OCI-LY7 (cell line): ENCODE results near the gene LDHD. TPM values are rescaled to one million over a fixed set of nuclear protein-coding genes. Genes with fewer than 3 reads are reported as not detected.
"Not testable (repeated sequence)": the region's sequence is repeated elsewhere in the genome, so short reads cannot be mapped to it uniquely, and the experiment has no call there.

Experiments used
- BruUV-seq: library from RNA; stranded (reverse); fragments of 400-500 nt; replicated peaks from 2 replicates; lab custom pipeline; 2021; lab: Mats Ljungman, UMichigan
- CTCF ChIA-PET: fragments of 300-600 bp; sonication (Branson Sonifier 250); formaldehyde crosslinking; loops from one replicate; lab custom pipeline; 2022; ENCODE audit warnings: antibody characterized with exemption; ENCODE audit not compliant: unreplicated experiment; lab: Charles Lee
- POLR2A ChIA-PET: fragments of 300-600 bp; sonication (Branson Sonifier 250); formaldehyde crosslinking; loops from one replicate; lab custom pipeline; 2022; ENCODE audit warnings: antibody characterized with exemption; lab: Charles Lee
- DNase-seq: peaks from one replicate; pipeline ENCODE4 v3.0.0-alpha.2; 2015; ENCODE audit warnings: low spot score
- H2AFZ ChIP-seq: fragments of 200-600 bp; sonication (generic), shearing (Covaris generic); 2 replicates; pipeline ENCODE4 v1.6.1; 2014; ENCODE audit warnings: mild to moderate bottlenecking, antibody characterized with exemption, low read length, moderate library complexity
- H3K27ac ChIP-seq: fragments of 200-600 bp; sonication (generic); 2 replicates; pipeline ENCODE4 v1.5.1; 2014; ENCODE audit warnings: mixed run types, low read depth, mild to moderate bottlenecking, moderate library complexity, low read length, inconsistent platforms; ENCODE audit not compliant: poor library complexity, severe bottlenecking
- H3K36me3 ChIP-seq: fragments of 200-600 bp; sonication (generic); 2 replicates; pipeline ENCODE4 v1.6.1; 2014; ENCODE audit warnings: mild to moderate bottlenecking, antibody characterized with exemption, low read length, moderate library complexity, mixed read lengths; ENCODE audit not compliant: insufficient read depth
- H3K4me1 ChIP-seq: fragments of 200-600 bp; sonication (generic); 2 replicates; pipeline ENCODE4 v1.5.1; 2014; ENCODE audit warnings: mild to moderate bottlenecking, low read length; ENCODE audit not compliant: insufficient read depth, poor library complexity, severe bottlenecking
- H3K4me2 ChIP-seq: fragments of 200-600 bp; sonication (generic); 2 replicates; pipeline ENCODE4 v1.6.1; 2014; ENCODE audit warnings: mild to moderate bottlenecking, low read length
- H3K4me3 ChIP-seq: fragments of 200-600 bp; sonication (generic); 2 replicates; pipeline ENCODE4 v1.5.1; 2014; ENCODE audit warnings: mild to moderate bottlenecking, low read depth, low read length; ENCODE audit not compliant: poor library complexity, severe bottlenecking
- H3K79me2 ChIP-seq: fragments of 200-600 bp; sonication (generic); 2 replicates; pipeline ENCODE4 v1.6.1; 2016; ENCODE audit warnings: low read depth, mild to moderate bottlenecking, low read length, moderate library complexity, mixed read lengths; ENCODE audit not compliant: insufficient read depth
- H3K9me2 ChIP-seq: fragments of 200-600 bp; sonication (generic); 2 replicates; pipeline ENCODE4 v1.6.1; 2016; ENCODE audit warnings: mild to moderate bottlenecking, low read length, mixed read lengths; ENCODE audit not compliant: insufficient read depth
- H3K9me3 ChIP-seq: fragments of 200-600 bp; sonication (generic); 2 replicates; pipeline ENCODE4 v1.6.1; 2014; ENCODE audit warnings: mild to moderate bottlenecking, mixed run types, low read length, mixed read lengths
- H4K20me1 ChIP-seq: fragments of 200-600 bp; sonication (generic); 2 replicates; pipeline ENCODE4 v1.6.1; 2014; ENCODE audit warnings: mild to moderate bottlenecking, antibody characterized with exemption, low read length, moderate library complexity, mixed read lengths; ENCODE audit not compliant: insufficient read depth
- EZH2phosphoT487 ChIP-seq: fragments of 200-600 bp; sonication (generic); IDR thresholded peaks from 2 replicates; pipeline ENCODE4 v1.6.1; 2018; ENCODE audit warnings: low read depth, borderline replicate concordance, mild to moderate bottlenecking, mixed run types, antibody characterized with exemption, low read length, moderate library complexity, mixed read lengths
- intact Hi-C: fragments of 100-400 bp; cut with micrococcal nuclease; formaldehyde crosslinking; loops from one replicate; pipeline ENCODE4 v1.10.0; 2022; ENCODE audit not compliant: unreplicated experiment
- total RNA-seq, 2 experiments: library from RNA; depleted of rRNA in 1 of 2; stranded (reverse); fragments of >200 nt in 1 of 2; shearing (Covaris generic) in 1 of 2; gene quantifications; 2 replicates each; pipeline ENCODE4 v1.2.3, GENCODE V29; 2014 to 2022
- TF ChIP-seq, protein P1 (sequence below): fragments of 200-600 bp; sonication (generic); conservative IDR thresholded peaks from 2 replicates; pipeline ENCODE4 v1.5.1; 2014; ENCODE audit warnings: mild to moderate bottlenecking, antibody characterized with exemption, low read length, moderate library complexity, mixed read lengths

LDHD gene
- total RNA-seq, 2 experiments from 2014 or later, result 0.09 to 0.48 TPM

DNA sequence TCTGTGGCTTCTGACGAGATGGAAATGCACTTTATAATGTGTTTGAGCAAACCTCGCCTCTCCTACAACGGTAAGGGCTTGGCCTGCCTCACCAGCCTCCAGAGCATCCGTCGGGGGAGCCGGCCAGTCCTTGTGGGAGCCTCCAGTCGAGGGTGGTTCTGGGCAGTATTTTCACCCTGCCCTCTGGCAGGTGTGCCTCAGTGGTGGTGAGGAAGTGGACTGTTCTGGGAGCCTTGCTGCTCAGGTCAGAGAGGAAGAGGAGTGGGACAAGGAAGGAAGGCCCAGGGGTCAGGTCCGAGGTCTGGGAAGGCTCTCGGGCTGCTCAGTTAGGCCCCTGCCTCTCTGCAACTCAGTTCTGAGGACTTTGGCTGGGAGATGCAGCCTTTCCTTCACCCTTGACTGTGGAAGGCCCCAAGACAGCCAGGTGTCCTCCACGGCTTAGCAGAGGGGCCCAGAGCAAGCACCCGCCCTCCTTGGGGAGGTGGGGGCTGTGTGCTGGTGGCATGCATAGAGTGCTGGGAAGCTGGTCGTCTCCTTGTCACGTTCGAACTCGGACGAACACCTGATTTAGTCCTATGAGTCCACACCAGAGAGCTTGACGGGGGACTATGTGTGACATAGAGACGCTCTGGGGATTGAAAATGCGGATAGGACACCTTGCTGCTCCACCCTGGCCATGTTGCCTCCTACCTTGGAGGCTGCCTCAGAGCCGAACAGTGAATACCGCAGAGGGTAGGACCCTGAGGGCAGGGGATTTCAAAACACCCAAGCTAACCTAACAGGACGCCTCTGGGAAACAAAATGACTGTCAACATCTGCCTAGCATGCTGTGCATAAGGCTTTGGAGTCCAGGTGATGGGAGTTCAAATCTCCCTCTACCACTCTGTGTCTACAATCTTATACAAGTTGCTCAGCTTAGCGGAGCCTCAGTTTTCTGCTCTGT is 22.7 kb downstream of the LDHD start:
- no peaks in the 10 kb centered on the region for H3K9me3 ChIP-seq
- CTCF ChIA-PET, result no interaction called here
- POLR2A ChIA-PET, result no interaction called here
- no peaks in the 10 kb centered on the region for H4K20me1 ChIP-seq
- H3K4me1 ChIP-seq, result peaks cover 8% of the 10 kb centered on the region
- no peak overlapping the region for H3K27ac ChIP-seq
- BruUV-seq, result no TSS peak
- no peaks in the 10 kb centered on the region for H3K36me3 ChIP-seq
- H3K9me2 ChIP-seq, result no peaks in the 10 kb centered on the region
- no peak for DNase-seq
- intact Hi-C loops, result no loop called here
- H3K79me2 ChIP-seq, result no peaks in the 10 kb centered on the region
- H3K4me3 ChIP-seq, result no peak overlapping the region
- TF ChIP-seq EZH2phosphoT487, result no peak
- TF ChIP-seq, protein P1, sequence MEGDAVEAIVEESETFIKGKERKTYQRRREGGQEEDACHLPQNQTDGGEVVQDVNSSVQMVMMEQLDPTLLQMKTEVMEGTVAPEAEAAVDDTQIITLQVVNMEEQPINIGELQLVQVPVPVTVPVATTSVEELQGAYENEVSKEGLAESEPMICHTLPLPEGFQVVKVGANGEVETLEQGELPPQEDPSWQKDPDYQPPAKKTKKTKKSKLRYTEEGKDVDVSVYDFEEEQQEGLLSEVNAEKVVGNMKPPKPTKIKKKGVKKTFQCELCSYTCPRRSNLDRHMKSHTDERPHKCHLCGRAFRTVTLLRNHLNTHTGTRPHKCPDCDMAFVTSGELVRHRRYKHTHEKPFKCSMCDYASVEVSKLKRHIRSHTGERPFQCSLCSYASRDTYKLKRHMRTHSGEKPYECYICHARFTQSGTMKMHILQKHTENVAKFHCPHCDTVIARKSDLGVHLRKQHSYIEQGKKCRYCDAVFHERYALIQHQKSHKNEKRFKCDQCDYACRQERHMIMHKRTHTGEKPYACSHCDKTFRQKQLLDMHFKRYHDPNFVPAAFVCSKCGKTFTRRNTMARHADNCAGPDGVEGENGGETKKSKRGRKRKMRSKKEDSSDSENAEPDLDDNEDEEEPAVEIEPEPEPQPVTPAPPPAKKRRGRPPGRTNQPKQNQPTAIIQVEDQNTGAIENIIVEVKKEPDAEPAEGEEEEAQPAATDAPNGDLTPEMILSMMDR, result no peak
- no peak overlapping the region for H3K4me2 ChIP-seq
- H2AFZ ChIP-seq, result no peak overlapping the region

DNA sequence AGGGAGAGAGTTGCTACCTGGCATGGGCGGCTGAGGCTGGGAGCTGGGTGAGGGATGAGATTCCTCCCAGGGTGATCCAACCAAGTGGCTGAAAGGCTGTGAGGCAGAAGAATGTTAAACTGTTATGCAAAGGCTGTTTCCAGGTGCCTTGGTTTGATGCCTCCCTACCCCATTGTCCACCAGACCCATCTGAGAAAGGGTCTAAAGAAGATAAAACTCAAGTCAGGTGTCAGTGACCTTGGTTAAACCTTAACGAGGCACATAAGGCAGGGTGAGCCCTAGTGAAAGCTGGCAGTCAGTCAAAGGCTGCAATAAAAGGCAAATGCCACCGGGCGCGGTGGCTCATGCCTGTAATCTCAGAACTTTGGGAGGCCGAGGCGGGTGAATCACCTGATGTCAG is 23.8 kb downstream of the LDHD start:
- Histone ChIP-seq H3K36me3 (no peaks in the 10 kb centered on the region), H2AFZ (no peak overlapping the region), H3K79me2 (no peaks in the 10 kb centered on the region), H3K4me3 (no peak overlapping the region), H3K4me2 (no peak overlapping the region), H3K9me2 (no peaks in the 10 kb centered on the region), H3K4me1 (no peaks in the 10 kb centered on the region), H4K20me1 (no peaks in the 10 kb centered on the region), H3K9me3 (no peaks in the 10 kb centered on the region), H3K27ac (no peak overlapping the region)
- no peak for DNase-seq
- intact Hi-C loops, result no loop called here
- TF ChIP-seq, protein P1, result no peak
- no peak for TF ChIP-seq EZH2phosphoT487
- ChIA-PET POLR2A (no interaction called here), CTCF (no interaction called here)
- no TSS peak for BruUV-seq

GRCh38 chr16:75091619-75092018 is 25.0 kb downstream of the LDHD start:
- CTCF ChIA-PET, BruUV-seq, intact Hi-C loops, H3K9me3 ChIP-seq, H3K4me3 ChIP-seq, H2AFZ ChIP-seq, H4K20me1 ChIP-seq, H3K27ac ChIP-seq, DNase-seq, H3K4me2 ChIP-seq, H3K9me2 ChIP-seq, H3K79me2 ChIP-seq, H3K36me3 ChIP-seq, POLR2A ChIA-PET, H3K4me1 ChIP-seq: not testable (repeated sequence)

- H3K4me2 ChIP-seq, H3K79me2 ChIP-seq, H3K4me3 ChIP-seq, BruUV-seq, H3K9me2 ChIP-seq, H4K20me1 ChIP-seq, H3K27ac ChIP-seq, H3K36me3 ChIP-seq, CTCF ChIA-PET, DNase-seq, H3K4me1 ChIP-seq, H2AFZ ChIP-seq, H3K9me3 ChIP-seq, intact Hi-C loops, POLR2A ChIA-PET: not testable (repeated sequence)
Measured at GRCh38 chr16:75090899-75091298, 25.7 kb downstream of the LDHD start.
